Inflammatory macrophage treated with lipopolysaccharide for 4 hours (primary cell): Measurements from ENCODE around the gene RASEF.
A peak's percentile ranks its signal among the peaks of the same experiment; 100 is the strongest.
"Not testable (repeated sequence)": the region's sequence is repeated elsewhere in the genome, so short reads cannot be mapped to it uniquely, and the experiment has no call there.

Experiments
- DNase-seq: peaks from one replicate; pipeline ENCODE4 v3.0.0-alpha.2; 2020

RASEF gene

GRCh38 chr9:82968388-82968787 lies 94.6 kb downstream of the RASEF start:
- DNase-seq: no peak

- peak; percentile 62 for DNase-seq
These were observed 101.3 kb downstream of the RASEF start for GRCh38 chr9:82961504-82962125.

GRCh38 chr9:82957529-82958379 lies 105.2 kb downstream of the RASEF start:
- DNase-seq: no peak

GRCh38 chr9:82949203-82949602 lies 113.7 kb downstream of the RASEF start:
- no peak for DNase-seq

GRCh38 chr9:82940376-82940775 lies 122.6 kb downstream of the RASEF start:
- no peak for DNase-seq

- DNase-seq: no peak
These were observed 123.5 kb downstream of the RASEF start for GRCh38 chr9:82939451-82939850.

- no peak for DNase-seq
These were observed 124.3 kb downstream of the RASEF start for GRCh38 chr9:82938426-82939218.

GRCh38 chr9:82936561-82936960 lies 126.4 kb downstream of the RASEF start:
- DNase-seq: not testable (repeated sequence)

- no peak for DNase-seq
These were observed 128.0 kb downstream of the RASEF start for GRCh38 chr9:82934949-82935348.

- not testable (repeated sequence) for DNase-seq
These were observed 128.9 kb downstream of the RASEF start for GRCh38 chr9:82934025-82934424.

- DNase-seq: no peak
These were observed 132.8 kb downstream of the RASEF start for GRCh38 chr9:82930116-82930515.
